Measurements from ENCODE around the gene C2CD2L. TPM values are rescaled to one million over a fixed set of nuclear protein-coding genes. Genes with fewer than 3 reads are reported as not detected.

Gene C2CD2L
- total RNA-seq, 1 donor from 2014 or later: 11.8 TPM

DNA sequence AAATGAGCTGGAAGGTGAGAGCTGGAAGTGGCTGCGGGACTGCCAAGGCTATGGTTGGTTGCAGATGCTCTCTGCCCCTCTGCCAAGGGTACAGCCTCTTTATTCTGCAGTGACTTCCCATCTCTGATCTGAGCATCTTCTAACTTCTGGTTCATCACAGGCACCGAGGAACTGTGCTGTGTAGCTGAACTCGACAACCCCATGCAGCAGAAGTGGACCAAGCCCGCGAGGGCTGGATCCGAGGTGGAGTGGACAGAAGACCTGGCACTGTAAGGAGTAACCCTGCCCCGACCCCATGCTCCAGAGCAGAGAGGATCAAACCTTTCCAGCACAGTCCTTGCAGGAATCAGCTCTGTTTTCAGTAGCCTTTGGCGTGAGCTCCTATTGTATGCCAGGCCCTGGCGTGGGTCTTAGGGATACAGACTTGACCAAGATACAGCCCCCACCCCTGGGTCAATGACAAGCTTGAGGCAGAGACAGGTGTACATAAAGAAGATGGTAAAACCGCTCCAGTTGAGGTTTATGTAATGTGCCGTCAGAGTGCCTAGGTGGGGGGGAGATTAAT is 4.3 kb downstream of the C2CD2L start:
- DNase-seq (ENCODE audit: low read depth): no peak
- H3K27me3 ChIP-seq (ENCODE audit: control insufficient read depth, insufficient read depth, low read length): no peaks in the 10 kb centered on the region

GRCh38 chr11:119112314-119113020 is 5.3 kb downstream of the C2CD2L start:
- no peak for TF ChIP-seq CTCF (IDR thresholded peaks at IDR 0.05; ENCODE audit: insufficient read depth, low read length, poor library complexity, severe bottlenecking)
- no peaks in the 10 kb centered on the region for H3K27me3 ChIP-seq (ENCODE audit: control insufficient read depth, insufficient read depth, low read length)
- no peaks in the 10 kb centered on the region for H3K36me3 ChIP-seq (ENCODE audit: control insufficient read depth, insufficient read depth, low read length)
- no peak for DNase-seq (ENCODE audit: low read depth)
- H3K4me3 ChIP-seq (ENCODE audit: low read depth, low read length): no peak overlapping the region

More for the DNA sequence above, 4.3 kb downstream of the C2CD2L start:
- no peak for TF ChIP-seq CTCF (IDR thresholded peaks at IDR 0.05; ENCODE audit: insufficient read depth, low read length, poor library complexity, severe bottlenecking)
- no peaks in the 10 kb centered on the region for H3K36me3 ChIP-seq (ENCODE audit: control insufficient read depth, insufficient read depth, low read length)
- no peak overlapping the region for H3K4me3 ChIP-seq (ENCODE audit: low read depth, low read length)

GRCh38 chr11:119113716-119114115 is 6.6 kb downstream of the C2CD2L start:
- TF ChIP-seq CTCF (IDR thresholded peaks at IDR 0.05; ENCODE audit: insufficient read depth, low read length, poor library complexity, severe bottlenecking): no peak
- DNase-seq (ENCODE audit: low read depth): no peak
- no peaks in the 10 kb centered on the region for H3K36me3 ChIP-seq (ENCODE audit: control insufficient read depth, insufficient read depth, low read length)
- no peaks in the 10 kb centered on the region for H3K27me3 ChIP-seq (ENCODE audit: control insufficient read depth, insufficient read depth, low read length)
- no peak overlapping the region for H3K4me3 ChIP-seq (ENCODE audit: low read depth, low read length)

- no peak for TF ChIP-seq CTCF (IDR thresholded peaks at IDR 0.05; ENCODE audit: insufficient read depth, low read length, poor library complexity, severe bottlenecking)
- DNase-seq (ENCODE audit: low read depth): no peak
- Histone ChIP-seq H3K27me3 (ENCODE audit: control insufficient read depth, insufficient read depth, low read length) (no peaks in the 10 kb centered on the region), H3K4me3 (ENCODE audit: low read depth, low read length) (no peak overlapping the region), H3K36me3 (ENCODE audit: control insufficient read depth, insufficient read depth, low read length) (no peaks in the 10 kb centered on the region)
These were observed 7.2 kb downstream of the C2CD2L start for GRCh38 chr11:119114351-119114750.

DNA sequence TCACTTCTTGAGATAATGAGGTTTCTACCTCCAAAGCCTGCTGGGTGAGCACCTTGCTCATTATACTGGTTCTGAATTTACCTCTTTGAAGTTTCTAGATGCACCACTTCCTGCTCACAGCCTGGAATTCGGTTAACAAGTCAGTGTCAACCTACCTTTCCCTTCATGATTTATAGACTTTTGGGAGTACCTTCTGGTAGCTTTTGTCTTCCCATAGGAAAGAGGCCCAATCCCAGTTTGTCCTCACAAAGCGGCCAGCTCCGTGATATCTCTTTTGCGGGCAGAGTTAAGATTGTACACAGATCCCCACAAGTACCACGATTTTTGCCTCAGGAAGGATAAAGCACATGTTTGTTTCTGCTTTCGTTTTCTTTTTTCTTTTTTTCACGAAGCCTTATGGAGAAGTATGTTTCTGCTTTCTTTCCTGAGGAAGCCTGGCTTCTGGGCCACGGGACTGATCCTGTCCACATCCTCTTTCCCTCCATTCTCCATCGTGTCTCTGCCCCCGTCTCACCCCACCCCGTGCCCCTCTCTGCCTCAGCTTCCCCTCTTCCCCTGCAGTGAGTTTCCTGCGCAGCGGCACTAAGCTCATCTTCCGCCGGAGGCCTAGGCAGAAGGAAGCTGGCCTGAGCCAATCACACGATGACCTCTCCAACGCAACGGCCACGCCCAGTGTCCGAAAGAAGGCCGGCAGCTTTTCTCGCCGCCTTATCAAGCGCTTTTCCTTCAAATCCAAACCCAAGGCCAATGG is 8.5 kb downstream of the C2CD2L start:
- no peak for DNase-seq (ENCODE audit: low read depth)
- H3K27me3 ChIP-seq (ENCODE audit: control insufficient read depth, insufficient read depth, low read length): no peaks in the 10 kb centered on the region
- H3K36me3 ChIP-seq (ENCODE audit: control insufficient read depth, insufficient read depth, low read length): no peaks in the 10 kb centered on the region
- H3K4me3 ChIP-seq (ENCODE audit: low read depth, low read length): no peak overlapping the region
- TF ChIP-seq CTCF (IDR thresholded peaks at IDR 0.05; ENCODE audit: insufficient read depth, low read length, poor library complexity, severe bottlenecking): no peak
